ENCODE results near the gene ANKDD1B.

The ANKDD1B gene

GRCh38 chr5:75707911-75708509 lies 96.8 kb downstream of the ANKDD1B start:
- no peak for DNase-seq

GRCh38 chr5:75710637-75711036 lies 99.4 kb downstream of the ANKDD1B start:
- no peak for DNase-seq

- DNase-seq: no peak
Observed at GRCh38 chr5:75711151-75711550, 99.9 kb downstream of the ANKDD1B start.

GRCh38 chr5:75712091-75712490 lies 100.8 kb downstream of the ANKDD1B start:
- no peak for DNase-seq

- no peak for DNase-seq
Observed at GRCh38 chr5:75716715-75717081, 105.4 kb downstream of the ANKDD1B start.

GRCh38 chr5:75717082-75717922 lies 106.0 kb downstream of the ANKDD1B start, which contains the start of gene POC5:
Gene POC5 (minus strand): TSS chr5:75717437. CDS start chr5:75712937, 4,500 bp downstream.
- DNase-seq: peak; percentile 97

- DNase-seq: no peak
Observed at GRCh38 chr5:75720882-75721281, 109.6 kb downstream of the ANKDD1B start.
